HCT116 (cell line): ENCODE results near the gene ARHGAP23. TPM values are rescaled to one million over a fixed set of nuclear protein-coding genes. Genes with fewer than 3 reads are reported as not detected.

ENCODE experiments used
- ATAC-seq: fragments of 200-7000 bp; cut with Tn5 transposase; 2 replicates; pipeline ENCODE4 v1.9.1; 2020; ENCODE audit warnings: mild to moderate bottlenecking, moderate library complexity
- BruUV-seq: library from RNA; stranded (reverse); fragments of 400-500 nt; replicated peaks from 2 replicates; lab custom pipeline; 2021; lab: Mats Ljungman, UMichigan
- CTCF ChIA-PET: fragments of 300-600 bp; sonication (Branson Sonifier 250); formaldehyde crosslinking; loops from one replicate; lab custom pipeline; 2021; ENCODE audit warnings: antibody characterized with exemption; lab: Charles Lee
- POLR2A ChIA-PET: fragments of 300-600, 350-600 bp; sonication (Branson Sonifier 250); formaldehyde crosslinking; loops from one replicate; lab custom pipeline; 2021; ENCODE audit warnings: antibody characterized with exemption; lab: Charles Lee
- RAD21 ChIA-PET, 2 experiments: fragments of 300-600 bp; sonication (Branson Sonifier 250); formaldehyde crosslinking; loops; one replicate each; lab custom pipeline; 2023; ENCODE audit warnings: low total read pairs in 2 of 2; ENCODE audit not compliant: uncharacterized antibody in 2 of 2, unreplicated experiment in 2 of 2, low non-redundant PET in 1 of 2; lab: Charles Lee
- DNase-seq: peaks from one replicate; pipeline ENCODE4 v3.0.0-alpha.2; 2010; ENCODE audit warnings: low read depth, low spot score
- H2AFZ ChIP-seq: fragments of 200-600 bp; shearing (Covaris generic), sonication (generic); 2 replicates; pipeline ENCODE4 v1.6.1; 2017; ENCODE audit warnings: low read depth, mixed run types, mixed read lengths, antibody characterized with exemption, low read length; ENCODE audit not compliant: poor library complexity, severe bottlenecking
- H3K27ac ChIP-seq: 2 replicates; pipeline ENCODE4 v1.5.1; 2012; ENCODE audit warnings: low read depth, low read length
- H3K27me3 ChIP-seq: fragments of 200-600 bp; sonication (generic); 2 replicates; pipeline ENCODE4 v1.6.1; 2016; ENCODE audit warnings: mixed run types, low read length, mixed read lengths; ENCODE audit not compliant: insufficient read depth
- H3K36me3 ChIP-seq, 2 experiments: fragments of 200-500 bp in 1 of 2; fragments of 200-600 bp in 1 of 2; sonication (Bioruptor generic) in 1 of 2; sonication (generic) in 1 of 2; 2 replicates each; pipeline versions ENCODE4 v1.5.1 to v1.6.1; 2014 to 2016; ENCODE audit warnings: low read length in 2 of 2, inconsistent platforms in 1 of 2, mixed read lengths in 1 of 2, mixed run types in 1 of 2; ENCODE audit not compliant: insufficient read depth in 2 of 2, control insufficient read depth in 1 of 2
- H3K4me1 ChIP-seq, 2 experiments: fragments of 200-600 bp in 1 of 2; sonication (generic) in 1 of 2; 2 replicates each; pipeline versions ENCODE4 v1.5.1 to v1.6.1; 2012 to 2017; ENCODE audit warnings: low read length in 2 of 2, inconsistent platforms in 1 of 2, mild to moderate bottlenecking in 1 of 2, mixed read lengths in 1 of 2, mixed run types in 1 of 2, moderate library complexity in 1 of 2; ENCODE audit not compliant: insufficient read depth in 2 of 2, control insufficient read depth in 1 of 2
- H3K4me2 ChIP-seq: fragments of 200-600 bp; sonication (generic); 2 replicates; pipeline ENCODE4 v1.6.1; 2017; ENCODE audit warnings: mixed run types, low read length, mixed read lengths
- H3K4me3 ChIP-seq, 2 experiments: fragments of 200-600 bp in 1 of 2; sonication (generic) in 1 of 2; replicated peaks in 1 of 2; 2 replicates each; pipeline ENCODE4 v1.5.1; 2011 to 2016; ENCODE audit warnings: low read length in 2 of 2, control low read depth in 1 of 2, low read depth in 1 of 2, mild to moderate bottlenecking in 1 of 2, mixed read lengths in 1 of 2, mixed run types in 1 of 2
- H3K79me2 ChIP-seq: fragments of 200-600 bp; sonication (generic); 2 replicates; pipeline ENCODE4 v1.6.1; 2017; ENCODE audit warnings: mild to moderate bottlenecking, mixed run types, low read length, moderate library complexity, mixed read lengths; ENCODE audit not compliant: insufficient read depth
- H3K9ac ChIP-seq: fragments of 200-600 bp; sonication (generic); 2 replicates; pipeline ENCODE4 v1.6.1; 2016; ENCODE audit warnings: low read length, mixed read lengths
- H3K9me2 ChIP-seq: fragments of 200-600 bp; sonication (generic), shearing (Covaris generic); 2 replicates; pipeline ENCODE4 v1.6.1; 2017; ENCODE audit warnings: mixed run types, mild to moderate bottlenecking, moderate library complexity; ENCODE audit not compliant: insufficient read depth
- H3K9me3 ChIP-seq, 2 experiments: fragments of 200-500 bp in 1 of 2; fragments of 200-600 bp in 1 of 2; sonication (Bioruptor generic) in 1 of 2; sonication (generic) in 1 of 2; 2 replicates each; pipeline ENCODE4 v1.6.1; 2014 to 2017; ENCODE audit warnings: low read length in 2 of 2, mixed read lengths in 2 of 2, inconsistent platforms in 1 of 2, low read depth in 1 of 2, mild to moderate bottlenecking in 1 of 2, mixed run types in 1 of 2, moderate library complexity in 1 of 2; ENCODE audit not compliant: control insufficient read depth in 1 of 2, insufficient read depth in 1 of 2
- H4K20me1 ChIP-seq: fragments of 200-600 bp; sonication (generic), shearing (Covaris generic); 2 replicates; pipeline ENCODE4 v1.6.1; 2017; ENCODE audit warnings: mixed run types, mild to moderate bottlenecking, moderate library complexity; ENCODE audit not compliant: insufficient read depth
- ATF3 ChIP-seq: IDR thresholded peaks from 2 replicates; pipeline ENCODE4 v1.6.1; 2012
- CBX3 ChIP-seq: IDR thresholded peaks from 2 replicates; pipeline ENCODE4 v1.6.1; 2012; ENCODE audit warnings: low read depth
- CEBPB ChIP-seq: IDR thresholded peaks from 2 replicates; pipeline ENCODE4 v1.6.1; 2012; ENCODE audit warnings: low read depth
- CTCF ChIP-seq, 3 experiments: fragments of 200-600 bp in 1 of 3; sonication (generic) in 1 of 3; IDR thresholded peaks in 2 of 3; conservative IDR thresholded peaks in 1 of 3; 2 replicates each; pipeline ENCODE4 v1.5.1; 2012 to 2017; ENCODE audit warnings: low read depth in 2 of 3, low read length in 2 of 3, antibody characterized with exemption in 1 of 3, borderline replicate concordance in 1 of 3, control low read depth in 1 of 3, mild to moderate bottlenecking in 1 of 3, mixed read lengths in 1 of 3, mixed run types in 1 of 3, moderate library complexity in 1 of 3; ENCODE audit not compliant: insufficient read depth in 1 of 3
- EGR1 ChIP-seq: IDR thresholded peaks from 2 replicates; pipeline ENCODE4 v1.6.1; 2012; ENCODE audit warnings: low read depth
- ELF1 ChIP-seq: IDR thresholded peaks from 2 replicates; pipeline ENCODE4 v1.6.1; 2012; ENCODE audit warnings: low read depth, borderline replicate concordance
- EZH2phosphoT487 ChIP-seq: fragments of 200-600 bp; IDR thresholded peaks from 2 replicates; pipeline ENCODE4 v1.6.1; 2018; ENCODE audit warnings: antibody characterized with exemption, borderline replicate concordance
- FOSL1 ChIP-seq: IDR thresholded peaks from 2 replicates; pipeline ENCODE4 v1.6.1; 2012; ENCODE audit warnings: low read depth
- JUND ChIP-seq: IDR thresholded peaks from 2 replicates; pipeline ENCODE4 v1.6.1; 2012
- MAX ChIP-seq: IDR thresholded peaks from 2 replicates; pipeline ENCODE4 v1.6.1; 2012
- POLR2A ChIP-seq: IDR thresholded peaks from 2 replicates; pipeline ENCODE4 v1.7.0; 2011; ENCODE audit warnings: borderline replicate concordance; ENCODE audit not compliant: insufficient read depth, insufficient read length; ENCODE audit errors: extremely low read depth
- POLR2AphosphoS5 ChIP-seq: IDR thresholded peaks from 2 replicates; pipeline ENCODE4 v1.6.1; 2011; ENCODE audit warnings: mild to moderate bottlenecking, low read depth, low read length, moderate library complexity
- RAD21 ChIP-seq: IDR thresholded peaks from 2 replicates; pipeline ENCODE4 v1.6.1; 2012; ENCODE audit warnings: low read depth, mild to moderate bottlenecking
- REST ChIP-seq: IDR thresholded peaks from 2 replicates; pipeline ENCODE4 v1.6.1; 2012; ENCODE audit warnings: low read depth
- SIN3A ChIP-seq: IDR thresholded peaks from 2 replicates; pipeline ENCODE4 v1.6.1; 2012; ENCODE audit warnings: low read depth
- TCF7L2 ChIP-seq: IDR thresholded peaks from 2 replicates; pipeline ENCODE4 v1.7.0; 2011; ENCODE audit warnings: borderline replicate concordance, inconsistent platforms; ENCODE audit not compliant: insufficient read depth, insufficient read length; ENCODE audit errors: extremely low read depth
- YY1 ChIP-seq: IDR thresholded peaks from 2 replicates; pipeline ENCODE4 v1.6.1; 2011; ENCODE audit warnings: low read length, low read depth, moderate library complexity, mild to moderate bottlenecking; ENCODE audit not compliant: insufficient replicate concordance; ENCODE audit errors: extremely low read depth
- ZBTB33 ChIP-seq: IDR thresholded peaks from 2 replicates; pipeline ENCODE4 v1.6.1; 2011; ENCODE audit warnings: mild to moderate bottlenecking, low read length, moderate library complexity; ENCODE audit not compliant: insufficient replicate concordance; ENCODE audit errors: extremely low read depth
- ZNF274 ChIP-seq: fragments of 200-500 bp; sonication (Bioruptor generic); IDR thresholded peaks from 2 replicates; pipeline ENCODE4 v1.6.1; 2014; ENCODE audit warnings: mild to moderate bottlenecking, low read depth, low read length, inconsistent platforms
- intact Hi-C: fragments of 100-400 bp; cut with micrococcal nuclease; formaldehyde crosslinking; loops from 2 replicates; pipeline ENCODE4 v1.10.0; 2022
- total RNA-seq: library from RNA; stranded (reverse); gene quantifications from one replicate; pipeline ENCODE4 v1.2.1, GENCODE V29; 2021; ENCODE audit not compliant: unreplicated experiment

ARHGAP23 gene
- total RNA-seq, 1 experiment from 2014 or later = 41.0 TPM

GRCh38 chr17:38448208-38448771 lies 20.0 kb downstream of the ARHGAP23 start:
- intact Hi-C loops = no loop called here
- no TSS peak for BruUV-seq
- Histone ChIP-seq H3K9me3 (no peaks in the 10 kb centered on the region), H3K9ac (no peak overlapping the region), H4K20me1 (no peaks in the 10 kb centered on the region), H3K4me3 (no peak overlapping the region), H3K27me3 (no peaks in the 10 kb centered on the region), H3K4me2 (no peak overlapping the region), H3K9me2 (no peaks in the 10 kb centered on the region), H3K36me3 (no peaks in the 10 kb centered on the region), H2AFZ (no peak overlapping the region), H3K79me2 (no peaks in the 10 kb centered on the region), H3K27ac (no peak overlapping the region), H3K4me1 (peaks cover 61 to 71% of the 10 kb centered on the region in 2 experiments)
- RAD21 ChIA-PET = no interaction called here
- POLR2A ChIA-PET = interaction anchor here (0.7 kb wide), 1 partner anchor 14 kb away, joined by 3 read pairs; no protein-coding TSS in a partner anchor
- TF ChIP-seq ATF3 (no peak), MAX (no peak), ZBTB33 (no peak), TCF7L2 (no peak), JUND (no peak), RAD21 (no peak), REST (no peak), POLR2A (no peak), CBX3 (no peak), ZNF274 (no peak), YY1 (no peak), SIN3A (no peak), EZH2phosphoT487 (no peak), POLR2AphosphoS5 (no peak), FOSL1 (no peak), EGR1 (no peak), ELF1 (no peak), CEBPB (no peak), CTCF (IDR thresholded peaks at IDR 0.05 in 2 of 3, conservative IDR thresholded peaks at IDR 0.05 in 1 of 3; ENCODE audit: borderline replicate concordance in 1 of 3, insufficient read depth in 1 of 3, low read depth in 2 of 3, low read length in 2 of 3) (no peak)
- no peak for DNase-seq
- no peak for ATAC-seq
- CTCF ChIA-PET = no interaction called here
